Central memory CD8-positive, alpha-beta T cell (primary cell): ENCODE results near the gene MOB4.
"Not testable (repeated sequence)": the region's sequence is repeated elsewhere in the genome, so short reads cannot be mapped to it uniquely, and the experiment has no call there.

Experiments used
- ATAC-seq: fragments of 150-1000 bp; cut with Tn5 transposase; replicated peaks from 2 replicates; pipeline ENCODE4 v1.10.0; 2022; ENCODE audit warnings: mild to moderate bottlenecking, moderate FRiP score, moderate number of reproducible peaks; ENCODE audit not compliant: poor library complexity, severe bottlenecking; ENCODE audit errors: extremely low read depth
- DNase-seq, 2 donors: peaks; one replicate each; pipeline ENCODE4 v3.0.0; 2021; ENCODE audit warnings: low spot score in 2 of 2
- H3K27ac Mint-ChIP-seq: one replicate; pipeline ENCODE4 v1.8.0; 2022; ENCODE audit warnings: low read depth, mild to moderate bottlenecking, moderate library complexity, mixed read lengths
- H3K27me3 Mint-ChIP-seq: one replicate; pipeline ENCODE4 v1.8.0; 2022; ENCODE audit warnings: mixed read lengths
- H3K36me3 Mint-ChIP-seq: one replicate; pipeline ENCODE4 v1.8.0; 2022; ENCODE audit warnings: mild to moderate bottlenecking, moderate library complexity, mixed read lengths; ENCODE audit not compliant: insufficient read depth
- H3K4me1 Mint-ChIP-seq: one replicate; pipeline ENCODE4 v1.8.0; 2022; ENCODE audit warnings: mixed read lengths
- H3K4me3 Mint-ChIP-seq: one replicate; pipeline ENCODE4 v1.8.0; 2022; ENCODE audit warnings: mild to moderate bottlenecking, moderate library complexity, mixed read lengths
- H3K9me3 Mint-ChIP-seq: one replicate; pipeline ENCODE4 v1.8.0; 2022; ENCODE audit warnings: mixed read lengths

MOB4 gene

GRCh38 chr2:197538412-197538811 is 22.5 kb downstream of the MOB4 start:
- ATAC-seq (no peak), DNase-seq (no peak)
- Mint-ChIP-seq H3K27ac (peak overlapping the region; percentile 70), H3K36me3 (peaks cover 64% of the 10 kb centered on the region), H3K4me3 (no peak overlapping the region), H3K4me1 (peaks cover 42% of the 10 kb centered on the region), H3K27me3 (no peaks in the 10 kb centered on the region), H3K9me3 (no peaks in the 10 kb centered on the region)

- Mint-ChIP-seq H3K9me3 (no peaks in the 10 kb centered on the region), H3K4me1 (peaks cover 33% of the 10 kb centered on the region), H3K27me3 (no peaks in the 10 kb centered on the region), H3K36me3 (peaks cover 70% of the 10 kb centered on the region), H3K4me3 (no peak overlapping the region), H3K27ac (no peak overlapping the region)
- ATAC-seq, result no peak
- DNase-seq, result no peak
These were observed 23.9 kb downstream of the MOB4 start for GRCh38 chr2:197539734-197540133.

GRCh38 chr2:197543206-197543605 is 27.3 kb downstream of the MOB4 start:
- Mint-ChIP-seq H3K4me1 (peaks cover 33% of the 10 kb centered on the region), H3K27me3 (no peaks in the 10 kb centered on the region), H3K36me3 (peaks cover 63% of the 10 kb centered on the region), H3K27ac (no peak overlapping the region), H3K9me3 (no peaks in the 10 kb centered on the region), H3K4me3 (no peak overlapping the region)
- ATAC-seq (no peak), DNase-seq (no peak)

- Mint-ChIP-seq H3K27ac (peak overlapping the region; percentile 44), H3K4me3 (no peak overlapping the region), H3K4me1 (peaks cover 12% of the 10 kb centered on the region), H3K36me3 (peaks cover 53% of the 10 kb centered on the region), H3K27me3 (no peaks in the 10 kb centered on the region), H3K9me3 (no peaks in the 10 kb centered on the region)
- DNase-seq (no peak), ATAC-seq (no peak)
These were observed 31.5 kb downstream of the MOB4 start for GRCh38 chr2:197547163-197547900.

GRCh38 chr2:197548582-197548981 is 32.7 kb downstream of the MOB4 start:
- DNase-seq (no peak), ATAC-seq (no peak)
- Mint-ChIP-seq H3K9me3 (no peaks in the 10 kb centered on the region), H3K4me3 (no peak overlapping the region), H3K27me3 (no peaks in the 10 kb centered on the region), H3K4me1 (peaks cover 11% of the 10 kb centered on the region), H3K27ac (no peak overlapping the region), H3K36me3 (peaks cover 46% of the 10 kb centered on the region)

GRCh38 chr2:197551260-197551659 is 35.4 kb downstream of the MOB4 start:
- DNase-seq, H3K4me3 Mint-ChIP-seq, ATAC-seq, H3K27ac Mint-ChIP-seq, H3K9me3 Mint-ChIP-seq, H3K27me3 Mint-ChIP-seq: not testable (repeated sequence)
- H3K4me1 Mint-ChIP-seq, result peaks cover 10% of the 10 kb centered on the region
- peaks cover 43% of the 10 kb centered on the region for H3K36me3 Mint-ChIP-seq

GRCh38 chr2:197555467-197555866 is 39.6 kb downstream of the MOB4 start:
- H3K27me3 Mint-ChIP-seq, result no peaks in the 10 kb centered on the region
- no peak overlapping the region for H3K27ac Mint-ChIP-seq
- no peaks in the 10 kb centered on the region for H3K9me3 Mint-ChIP-seq
- DNase-seq (no peak), ATAC-seq (no peak)
- H3K36me3 Mint-ChIP-seq, result peaks cover 22% of the 10 kb centered on the region
- no peaks in the 10 kb centered on the region for H3K4me1 Mint-ChIP-seq
- H3K4me3 Mint-ChIP-seq, result no peak overlapping the region

GRCh38 chr2:197556456-197556855 is 40.6 kb downstream of the MOB4 start:
- no peaks in the 10 kb centered on the region for H3K27me3 Mint-ChIP-seq
- no peak overlapping the region for H3K4me3 Mint-ChIP-seq
- ATAC-seq (no peak), DNase-seq (no peak)
- H3K4me1 Mint-ChIP-seq, result no peaks in the 10 kb centered on the region
- no peak overlapping the region for H3K27ac Mint-ChIP-seq
- H3K36me3 Mint-ChIP-seq, result peaks cover 22% of the 10 kb centered on the region
- H3K9me3 Mint-ChIP-seq, result no peaks in the 10 kb centered on the region

- no peaks in the 10 kb centered on the region for H3K9me3 Mint-ChIP-seq
- DNase-seq (no peak), ATAC-seq (no peak)
- H3K4me3 Mint-ChIP-seq, result no peak overlapping the region
- peaks cover 17% of the 10 kb centered on the region for H3K36me3 Mint-ChIP-seq
- H3K27ac Mint-ChIP-seq, result no peak overlapping the region
- peaks cover 5% of the 10 kb centered on the region for H3K4me1 Mint-ChIP-seq
- no peaks in the 10 kb centered on the region for H3K27me3 Mint-ChIP-seq
These were observed 42.5 kb downstream of the MOB4 start for GRCh38 chr2:197558393-197558792.

GRCh38 chr2:197559681-197560080 is 43.8 kb downstream of the MOB4 start:
- ATAC-seq, result no peak
- Mint-ChIP-seq H3K4me3 (no peak overlapping the region), H3K36me3 (peaks cover 10% of the 10 kb centered on the region), H3K27me3 (no peaks in the 10 kb centered on the region), H3K9me3 (no peaks in the 10 kb centered on the region), H3K27ac (no peak overlapping the region), H3K4me1 (peaks cover 15% of the 10 kb centered on the region)
- DNase-seq, result no peak

- no peak overlapping the region for H3K27ac Mint-ChIP-seq
- no peak overlapping the region for H3K4me3 Mint-ChIP-seq
- peaks cover 9% of the 10 kb centered on the region for H3K36me3 Mint-ChIP-seq
- DNase-seq, result no peak
- no peaks in the 10 kb centered on the region for H3K27me3 Mint-ChIP-seq
- no peaks in the 10 kb centered on the region for H3K9me3 Mint-ChIP-seq
- ATAC-seq, result no peak
- H3K4me1 Mint-ChIP-seq, result peaks cover 21% of the 10 kb centered on the region
These were observed 44.3 kb downstream of the MOB4 start for GRCh38 chr2:197560146-197560665.

- ATAC-seq (no peak), DNase-seq (no peak)
- peaks cover 1% of the 10 kb centered on the region for H3K36me3 Mint-ChIP-seq
- H3K9me3 Mint-ChIP-seq, result peaks cover 4% of the 10 kb centered on the region
- H3K4me3 Mint-ChIP-seq, result no peak overlapping the region
- no peaks in the 10 kb centered on the region for H3K27me3 Mint-ChIP-seq
- no peaks in the 10 kb centered on the region for H3K4me1 Mint-ChIP-seq
- H3K27ac Mint-ChIP-seq, result no peak overlapping the region
These were observed 55.9 kb downstream of the MOB4 start for GRCh38 chr2:197571627-197572271.

- Mint-ChIP-seq H3K4me3 (no peak overlapping the region), H3K27ac (no peak overlapping the region), H3K27me3 (no peaks in the 10 kb centered on the region), H3K4me1 (no peaks in the 10 kb centered on the region), H3K36me3 (no peaks in the 10 kb centered on the region), H3K9me3 (peaks cover 4% of the 10 kb centered on the region)
- ATAC-seq (no peak), DNase-seq (no peak)
These were observed 57.7 kb downstream of the MOB4 start for GRCh38 chr2:197573608-197574007.
